ENCODE results near the gene DNAAF9. TPM values are rescaled to one million over a fixed set of nuclear protein-coding genes. Genes with fewer than 3 reads are reported as not detected.

DNAAF9 gene
- total and polyA plus RNA-seq, 2 of the 4 experiments (the other 2 are of a cell fraction): 7.9 to 8.2 TPM

GRCh38 chr20:3409417-3409816 is 1.9 kb upstream of the DNAAF9 start:
- no peak overlapping the region for H2BK120ac ChIP-seq (ENCODE audit: low read depth, low read length)
- TF ChIP-seq POLR2A (IDR thresholded peaks at IDR 0.05; ENCODE audit: low read depth, low read length): no peak
- no peak for TF ChIP-seq SMC3 (IDR thresholded peaks at IDR 0.05; ENCODE audit: low read depth, low read length)
- no peak for TF ChIP-seq NFE2L2 (IDR thresholded peaks at IDR 0.05; ENCODE audit: low read depth, low read length)
- in situ Hi-C loops (cut with MboI; ENCODE audit: low sequenced_read_pairs): no loop called here
- H4K8ac ChIP-seq (ENCODE audit: low read depth in 2 of 2, low read length in 2 of 2): no peak overlapping the region
- H3K9me3 ChIP-seq (ENCODE audit: control insufficient read depth, insufficient read depth, low read length): no peaks in the 10 kb centered on the region
- H2AK5ac ChIP-seq (ENCODE audit: low read depth, low read length): no peak overlapping the region
- H3K56ac ChIP-seq (ENCODE audit: extremely low read depth, insufficient read depth, low read length): no peak overlapping the region
- no peak overlapping the region for H2AFZ ChIP-seq (replicated peaks; ENCODE audit: low read length, poor library complexity)
- H3K79me1 ChIP-seq (ENCODE audit: low read depth in 1 of 2, low read length in 2 of 2): peaks cover 8 to 31% of the 10 kb centered on the region in 2 experiments; a peak in 3 of 4 replicates
- POLR2A ChIA-PET (ENCODE audit: unreplicated experiment): no interaction called here
- intact Hi-C loops (cut with micrococcal nuclease): no loop called here
- H3K14ac ChIP-seq (replicated peaks; ENCODE audit: low read depth, low read length): no peak overlapping the region
- H2BK15ac ChIP-seq (ENCODE audit: low read depth, low read length): no peak overlapping the region
- peaks cover 5% of the 10 kb centered on the region for H3K4me1 ChIP-seq (ENCODE audit: control insufficient read depth, insufficient read depth, low read length)
- no peak overlapping the region for H3K4me3 ChIP-seq (ENCODE audit: insufficient read depth, low read depth, low read length)
- H3K4me2 ChIP-seq (ENCODE audit: low read depth, low read length): no peak overlapping the region
- ATAC-seq (ENCODE audit: low read depth) (no peak), DNase-seq (no peak)
- 0 out of 2 replicates have a peak, but pooled peaks cover 5% of the 10 kb centered on the region for H3K9me1 ChIP-seq (ENCODE audit: insufficient read depth, low read length)
- H3K27ac ChIP-seq (ENCODE audit: insufficient read depth, low read length): no peak overlapping the region
- dilution Hi-C loops (cut with HindIII; ENCODE audit: low sequenced_read_pairs, unreplicated experiment): no loop called here
- H3K27me3 ChIP-seq (ENCODE audit: control insufficient read depth, insufficient read depth, low read length): no peaks in the 10 kb centered on the region
- H3K36me3 ChIP-seq (ENCODE audit: control insufficient read depth, insufficient read depth, low read length): no peaks in the 10 kb centered on the region
- no peak overlapping the region for H3K18ac ChIP-seq (ENCODE audit: low read depth, low read length)
- no peak overlapping the region for H2AK9ac ChIP-seq (replicated peaks; ENCODE audit: low read depth, low read length, poor library complexity)
- 100% methylated on average over 2 of the region's 10 CpGs; no CpG with 5 or more reads in 1 of the 2 experiments for WGBS, 2 experiments (ENCODE audit: extremely low coverage in 2 of 2, insufficient read length in 1 of 2)
- peaks cover 21% of the 10 kb centered on the region; the same call in 1 of the 2 replicates for H4K20me1 ChIP-seq (ENCODE audit: insufficient read depth, low read length)
- BruUV-seq (replicated peaks): no TSS peak
- no peak overlapping the region for H3K4ac ChIP-seq (ENCODE audit: low read depth, low read length)
- no peak overlapping the region for H4K5ac ChIP-seq (ENCODE audit: low read depth, low read length)
- CTCF ChIA-PET: no interaction called here
- no peak overlapping the region for H4K91ac ChIP-seq (ENCODE audit: insufficient read depth, low read depth, low read length)
- no peak overlapping the region for H3K23ac ChIP-seq (ENCODE audit: low read depth, low read length)
- no peak overlapping the region for H2BK5ac ChIP-seq (ENCODE audit: low read depth, low read length, poor library complexity, severe bottlenecking)
- H2BK20ac ChIP-seq (ENCODE audit: low read depth, low read length): no peak overlapping the region
- H3K9ac ChIP-seq (ENCODE audit: low read depth, low read length): no peak overlapping the region

All from IMR-90 (cell line).